Liver (tissue), 9 donors: ENCODE results near the gene KSR1. TPM values are rescaled to one million over a fixed set of nuclear protein-coding genes. Genes with fewer than 3 reads are reported as not detected.

Experiments used
- DNase-seq: peaks from one replicate; pipeline ENCODE4 v3.0.0-alpha.2; 2017; ENCODE audit warnings: low spot score
- H3K27ac ChIP-seq, 2 donors: one replicate each; pipeline ENCODE4 v1.7.0; 2013; ENCODE audit warnings: inconsistent platforms in 2 of 2, low read length in 2 of 2, control low read depth in 1 of 2, low read depth in 1 of 2, mild to moderate bottlenecking in 1 of 2
- H3K27me3 ChIP-seq, 4 donors: one replicate each; pipeline versions ENCODE4 v1.6.1 to v1.7.0; 2013; ENCODE audit warnings: low read length in 3 of 4, inconsistent platforms in 1 of 4, mild to moderate bottlenecking in 1 of 4, moderate library complexity in 1 of 4; ENCODE audit not compliant: control insufficient read depth in 4 of 4, insufficient read depth in 4 of 4
- H3K36me3 ChIP-seq, 4 donors: one replicate each; pipeline versions ENCODE4 v1.6.1 to v1.7.0; 2013; ENCODE audit warnings: low read length in 3 of 4, mild to moderate bottlenecking in 3 of 4, low read depth in 1 of 4, moderate library complexity in 1 of 4; ENCODE audit not compliant: control insufficient read depth in 4 of 4, insufficient read depth in 3 of 4
- H3K4me1 ChIP-seq, 4 donors: one replicate each; pipeline versions ENCODE4 v1.6.1 to v1.7.0; 2013; ENCODE audit warnings: low read length in 3 of 4, mild to moderate bottlenecking in 3 of 4, moderate library complexity in 1 of 4; ENCODE audit not compliant: control insufficient read depth in 4 of 4, insufficient read depth in 4 of 4
- H3K4me3 ChIP-seq, 3 donors: one replicate each; pipeline versions ENCODE4 v1.6.1 to v1.7.0; 2013; ENCODE audit warnings: low read length in 3 of 3, control low read depth in 1 of 3, low read depth in 1 of 3, mild to moderate bottlenecking in 1 of 3
- H3K9ac ChIP-seq, 2 donors: one replicate each; pipeline ENCODE4 v1.7.0; 2013; ENCODE audit warnings: low read length in 2 of 2, mild to moderate bottlenecking in 2 of 2, moderate library complexity in 2 of 2, control low read depth in 1 of 2, low read depth in 1 of 2
- H3K9me3 ChIP-seq, 4 donors: one replicate each; pipeline versions ENCODE4 v1.6.1 to v1.7.0; 2013; ENCODE audit warnings: low read length in 3 of 4; ENCODE audit not compliant: control insufficient read depth in 4 of 4
- EGR1 ChIP-seq, 2 donors: IDR thresholded peaks; 2 replicates each; pipeline ENCODE4 v1.6.1; 2016 to 2018; ENCODE audit warnings: antibody characterized with exemption in 2 of 2, low read depth in 2 of 2
- FOXA2 ChIP-seq: IDR thresholded peaks from 2 replicates; pipeline ENCODE4 v1.6.1; 2016; ENCODE audit warnings: antibody characterized with exemption
- HNF4A ChIP-seq, 2 donors: conservative IDR thresholded peaks; 2 replicates each; pipeline ENCODE4 v1.6.1; 2016; ENCODE audit warnings: antibody characterized with exemption in 2 of 2, mild to moderate bottlenecking in 2 of 2
- JUND ChIP-seq, 2 donors: IDR thresholded peaks; 2 replicates each; pipeline ENCODE4 v1.6.1; 2016; ENCODE audit warnings: antibody characterized with exemption in 2 of 2
- RAD21 ChIP-seq, 2 donors: IDR thresholded peaks; 2 replicates each; pipeline ENCODE4 v1.6.1; 2016; ENCODE audit warnings: antibody characterized with exemption in 2 of 2, mild to moderate bottlenecking in 2 of 2
- TAF1 ChIP-seq: conservative IDR thresholded peaks from 2 replicates; pipeline ENCODE4 v1.6.1; 2016; ENCODE audit warnings: antibody characterized with exemption, mild to moderate bottlenecking
- YY1 ChIP-seq: IDR thresholded peaks from 2 replicates; pipeline ENCODE4 v1.6.1; 2016; ENCODE audit warnings: antibody characterized with exemption, mild to moderate bottlenecking
- WGBS: extraction: QIAGEN DNeasy Blood & Tissue Kit; methylation state at CpG from one replicate; pipeline ENCODE4 v1.1.7; 2013; 5-methylcytosine and 5-hydroxymethylcytosine counted together
- polyA plus RNA-seq, 2 donors: library from polyadenylated mRNA; stranded (reverse) in 1 of 2; unstranded in 1 of 2; fragments of 200-250 nt in 1 of 2; fragments of >200 nt in 1 of 2; fragmentation: Nextera tagmentation in 1 of 2; extraction: Ambion mirVana in 1 of 2; gene quantifications; one replicate each; pipeline versions ENCODE4 v1.2.1 to v1.2.3, GENCODE V29; 2013 to 2015
- total RNA-seq, 2 donors: library from RNA; depleted of rRNA; stranded (reverse); fragments of >200 nt; gene quantifications; one replicate each; pipeline ENCODE4 v1.2.3, GENCODE V29; 2014
- TF ChIP-seq, protein P1 (sequence below): IDR thresholded peaks from 2 replicates; pipeline ENCODE4 v1.6.1; 2016; ENCODE audit warnings: antibody characterized with exemption
- TF ChIP-seq, protein P2 (sequence below): IDR thresholded peaks from 2 replicates; pipeline ENCODE4 v1.6.1; 2016; ENCODE audit warnings: antibody characterized with exemption
- TF ChIP-seq, protein P3 (sequence below): IDR thresholded peaks from 2 replicates; pipeline ENCODE4 v1.6.1; 2016; ENCODE audit warnings: antibody characterized with exemption
- TF ChIP-seq, protein P4 (sequence below): fragments of 150-350 bp; IDR thresholded peaks from 2 replicates; pipeline ENCODE4 v1.5.1; 2017; ENCODE audit warnings: improper control_type of control experiment, low read depth, low read length; ENCODE audit not compliant: missing input control
- donor health status: healthy.
- donor health status: healthy.
- donor health status: healthy.
- donor health status: healthy.
- donor health status: healthy.

The KSR1 gene
- total and polyA plus RNA-seq, 4 donors, result 1.2 to 9.0 (median 4.1) TPM

DNA sequence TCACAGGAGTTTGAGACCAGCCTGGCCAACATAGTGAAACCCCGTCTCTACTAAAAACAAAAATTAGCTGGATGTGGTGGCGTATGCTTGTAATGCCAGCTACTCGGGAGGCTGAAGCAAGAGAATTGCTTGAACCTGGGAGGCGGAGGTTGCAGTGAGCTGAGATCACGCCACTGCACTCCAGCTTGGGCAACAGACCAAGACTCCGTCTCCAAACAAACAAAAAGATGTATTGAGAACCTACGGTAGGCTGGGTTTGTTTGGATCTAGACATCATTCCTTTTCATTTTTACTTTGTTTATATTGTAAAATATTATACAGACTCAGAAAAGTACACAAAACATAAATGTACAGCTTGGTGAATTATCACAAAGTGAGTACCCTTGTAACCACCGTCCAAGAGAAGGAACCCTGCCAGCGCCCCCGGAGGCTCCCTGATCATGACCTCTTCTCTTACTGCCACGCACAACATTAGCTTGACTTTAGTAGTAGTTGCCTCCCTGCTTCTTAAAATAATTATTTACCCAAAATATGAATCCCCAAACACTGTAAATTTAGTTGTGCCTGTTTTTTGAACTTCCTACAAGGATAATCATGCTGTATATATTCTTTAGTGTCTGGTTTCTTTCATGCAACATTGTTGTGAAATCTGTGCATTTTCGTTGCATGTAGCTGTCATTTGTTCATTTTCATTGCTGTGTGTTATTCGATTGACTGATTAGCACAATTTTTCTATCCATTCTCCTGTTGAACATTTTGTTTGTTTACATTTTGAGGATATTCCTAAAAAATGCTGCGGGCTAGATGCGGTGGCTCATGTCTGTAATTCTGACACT is 56.5 kb downstream of the KSR1 start (continued):
- TF ChIP-seq, protein P1, sequence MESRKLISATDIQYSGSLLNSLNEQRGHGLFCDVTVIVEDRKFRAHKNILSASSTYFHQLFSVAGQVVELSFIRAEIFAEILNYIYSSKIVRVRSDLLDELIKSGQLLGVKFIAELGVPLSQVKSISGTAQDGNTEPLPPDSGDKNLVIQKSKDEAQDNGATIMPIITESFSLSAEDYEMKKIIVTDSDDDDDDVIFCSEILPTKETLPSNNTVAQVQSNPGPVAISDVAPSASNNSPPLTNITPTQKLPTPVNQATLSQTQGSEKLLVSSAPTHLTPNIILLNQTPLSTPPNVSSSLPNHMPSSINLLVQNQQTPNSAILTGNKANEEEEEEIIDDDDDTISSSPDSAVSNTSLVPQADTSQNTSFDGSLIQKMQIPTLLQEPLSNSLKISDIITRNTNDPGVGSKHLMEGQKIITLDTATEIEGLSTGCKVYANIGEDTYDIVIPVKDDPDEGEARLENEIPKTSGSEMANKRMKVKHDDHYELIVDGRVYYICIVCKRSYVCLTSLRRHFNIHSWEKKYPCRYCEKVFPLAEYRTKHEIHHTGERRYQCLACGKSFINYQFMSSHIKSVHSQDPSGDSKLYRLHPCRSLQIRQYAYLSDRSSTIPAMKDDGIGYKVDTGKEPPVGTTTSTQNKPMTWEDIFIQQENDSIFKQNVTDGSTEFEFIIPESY, result no peak
- TF ChIP-seq, protein P2, sequence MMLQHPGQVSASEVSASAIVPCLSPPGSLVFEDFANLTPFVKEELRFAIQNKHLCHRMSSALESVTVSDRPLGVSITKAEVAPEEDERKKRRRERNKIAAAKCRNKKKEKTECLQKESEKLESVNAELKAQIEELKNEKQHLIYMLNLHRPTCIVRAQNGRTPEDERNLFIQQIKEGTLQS, result no peak
- TF ChIP-seq FOXA2, result no peak
- TF ChIP-seq, protein P3, sequence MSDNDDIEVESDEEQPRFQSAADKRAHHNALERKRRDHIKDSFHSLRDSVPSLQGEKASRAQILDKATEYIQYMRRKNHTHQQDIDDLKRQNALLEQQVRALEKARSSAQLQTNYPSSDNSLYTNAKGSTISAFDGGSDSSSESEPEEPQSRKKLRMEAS, result no peak
- no peak for TF ChIP-seq RAD21 (IDR thresholded peaks at IDR 0.05)
- no peak for TF ChIP-seq EGR1 (IDR thresholded peaks at IDR 0.05; ENCODE audit: low read depth in 2 of 2)

DNA sequence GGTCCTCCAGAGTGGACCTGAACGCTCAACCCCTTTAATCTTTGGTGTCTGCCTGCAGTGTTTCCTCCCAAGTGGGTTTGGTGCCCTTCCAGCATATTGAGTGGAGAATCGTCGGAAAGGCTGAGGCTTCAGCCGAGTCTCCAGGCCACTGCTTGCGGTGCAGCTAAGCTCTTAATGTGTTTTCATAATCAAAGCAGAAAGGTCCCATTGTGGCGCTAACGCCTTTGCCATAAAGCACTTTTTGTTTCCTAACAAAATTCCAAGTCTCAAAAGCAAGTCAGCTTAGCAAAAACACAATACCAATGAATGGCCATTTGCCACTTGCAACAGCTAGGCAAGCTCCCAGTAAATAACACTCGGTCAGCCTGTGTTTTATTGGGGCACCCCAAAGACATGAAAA is 57.6 kb downstream of the KSR1 start:
- no peak for TF ChIP-seq YY1
- TF ChIP-seq, protein P3, result no peak
- TF ChIP-seq HNF4A (conservative IDR thresholded peaks at IDR 0.05), result no peak
- TF ChIP-seq, protein P4, sequence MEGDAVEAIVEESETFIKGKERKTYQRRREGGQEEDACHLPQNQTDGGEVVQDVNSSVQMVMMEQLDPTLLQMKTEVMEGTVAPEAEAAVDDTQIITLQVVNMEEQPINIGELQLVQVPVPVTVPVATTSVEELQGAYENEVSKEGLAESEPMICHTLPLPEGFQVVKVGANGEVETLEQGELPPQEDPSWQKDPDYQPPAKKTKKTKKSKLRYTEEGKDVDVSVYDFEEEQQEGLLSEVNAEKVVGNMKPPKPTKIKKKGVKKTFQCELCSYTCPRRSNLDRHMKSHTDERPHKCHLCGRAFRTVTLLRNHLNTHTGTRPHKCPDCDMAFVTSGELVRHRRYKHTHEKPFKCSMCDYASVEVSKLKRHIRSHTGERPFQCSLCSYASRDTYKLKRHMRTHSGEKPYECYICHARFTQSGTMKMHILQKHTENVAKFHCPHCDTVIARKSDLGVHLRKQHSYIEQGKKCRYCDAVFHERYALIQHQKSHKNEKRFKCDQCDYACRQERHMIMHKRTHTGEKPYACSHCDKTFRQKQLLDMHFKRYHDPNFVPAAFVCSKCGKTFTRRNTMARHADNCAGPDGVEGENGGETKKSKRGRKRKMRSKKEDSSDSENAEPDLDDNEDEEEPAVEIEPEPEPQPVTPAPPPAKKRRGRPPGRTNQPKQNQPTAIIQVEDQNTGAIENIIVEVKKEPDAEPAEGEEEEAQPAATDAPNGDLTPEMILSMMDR, result no peak
- TF ChIP-seq, protein P2, result no peak
- no peak for TF ChIP-seq FOXA2
- no peak for TF ChIP-seq TAF1
- no peak for TF ChIP-seq JUND (IDR thresholded peaks at IDR 0.05)
- TF ChIP-seq EGR1 (IDR thresholded peaks at IDR 0.05; ENCODE audit: low read depth in 2 of 2), result no peak
- TF ChIP-seq, protein P1, result no peak
- Histone ChIP-seq H3K9me3 (no peaks in the 10 kb centered on the region), H3K27me3 (no peaks in the 10 kb centered on the region), H3K27ac (no peak overlapping the region), H3K4me3 (no peak overlapping the region), H3K36me3 (no peaks in the 10 kb centered on the region), H3K4me1 (no peaks in the 10 kb centered on the region), H3K9ac (no peak overlapping the region)
- WGBS, result 88% methylated on average over 8 of the region's 8 CpGs
- no peak for DNase-seq
